A549 treated with Mapracorat at 1 μM for 4 hours (cell line): Measurements from ENCODE around the gene IRAK4. TPM values are rescaled to one million over a fixed set of nuclear protein-coding genes. Genes with fewer than 3 reads are reported as not detected.

ENCODE experiments used
- total RNA-seq: library from RNA; stranded (reverse); fragments of 200-300 nt; extraction: Qiagen RNA extraction; gene quantifications from 5 replicates; pipeline ENCODE4 v1.2.3, GENCODE V29; 2022

Gene IRAK4
- 3.6 to 4.4 TPM (median 4.0 TPM) in 5 replicates for total RNA-seq

DNA sequence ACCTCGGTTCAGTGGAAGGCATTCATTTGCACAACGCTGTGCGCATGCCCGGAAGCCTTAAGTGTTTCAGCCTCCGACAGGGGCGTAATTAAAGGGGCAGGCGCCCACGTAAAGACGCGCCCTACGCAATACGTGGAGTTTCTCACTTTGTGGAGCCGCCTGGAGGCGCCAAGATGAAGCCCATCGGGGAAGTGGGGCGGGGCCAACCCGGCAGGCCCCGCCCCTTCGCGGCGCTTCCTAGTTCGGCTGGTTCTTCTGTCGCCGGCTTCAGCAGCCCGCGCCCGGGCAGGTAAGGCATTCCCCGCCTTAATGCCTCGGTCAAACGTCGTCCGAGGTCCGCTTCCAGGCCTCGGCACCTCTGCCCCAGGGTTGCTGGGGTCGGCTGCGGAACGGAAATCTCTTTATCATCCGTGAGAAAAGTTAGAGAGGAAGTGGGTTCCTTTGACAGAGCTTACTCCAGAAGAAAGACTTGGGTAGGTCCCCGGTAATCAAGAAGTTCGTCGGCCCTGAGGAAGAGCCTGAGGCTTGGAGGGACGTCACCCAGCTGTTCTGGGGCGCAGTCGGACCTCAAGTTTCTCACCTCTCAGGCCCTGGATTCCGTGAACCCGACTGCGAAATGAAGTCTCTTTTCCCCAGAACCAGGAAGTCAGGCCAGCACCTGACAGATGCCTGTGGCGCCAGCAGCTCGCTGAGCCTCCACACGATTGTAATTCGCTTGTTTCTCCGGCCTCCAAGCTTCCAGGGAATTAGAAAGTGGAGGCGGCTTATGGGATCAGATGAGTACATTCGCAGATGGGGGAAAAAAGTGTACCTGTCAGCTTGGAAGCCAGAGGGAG, at the start of gene IRAK4, which contains the start of gene PUS7L:
IRAK4 (plus strand) TSS at position 224 of the 836 bp plus-strand sequence. CDS start 9,161 bp downstream, outside the sequence.
PUS7L (minus strand) TSS at position 63 of the 836 bp plus-strand sequence. CDS start 3,545 bp downstream, outside the sequence.

GRCh38 chr12:43805860-43806736, 47.3 kb downstream of the IRAK4 start, which contains the start of gene TWF1:
Gene TWF1 (minus strand): TSS chr12:43806317. CDS start chr12:43806245, 72 bp downstream.

GRCh38 chr12:43835656-43836474, 77.1 kb downstream of the IRAK4 start, which contains the start of gene TMEM117:
Gene TMEM117 (plus strand): TSS chr12:43836081.

Other genes with a start within 250 kb of the IRAK4 start
- gene ADAMTS20, start 206.7 kb upstream of the IRAK4 start, total RNA-seq, result not detected in 5 replicates
- 2.8 to 5.5 TPM (median 3.7 TPM) in 5 replicates for gene PUS7L, start 161 bp upstream of the IRAK4 start, total RNA-seq
- 67.4 to 80.4 TPM (median 68.6 TPM) in 5 replicates for gene TWF1, start 47.4 kb downstream of the IRAK4 start, total RNA-seq
- gene TMEM117, start 77.1 kb downstream of the IRAK4 start, total RNA-seq, result 1.2 to 2.9 TPM (median 1.8 TPM) in 5 replicates